AG09309 (cell line): ENCODE results near the gene PCMT1.

ENCODE experiments used
- DNase-seq: peaks from one replicate; pipeline ENCODE4 v3.0.0-alpha.2; 2010; ENCODE audit warnings: low read depth
- H3K4me3 ChIP-seq: 2 replicates; pipeline ENCODE4 v1.5.1; 2011; ENCODE audit warnings: mild to moderate bottlenecking, low read depth, low read length, moderate library complexity; ENCODE audit not compliant: control insufficient read depth
- CTCF ChIP-seq: IDR thresholded peaks from 2 replicates; pipeline ENCODE4 v1.5.1; 2011; ENCODE audit warnings: mild to moderate bottlenecking, low read depth, low read length, inconsistent platforms; ENCODE audit not compliant: insufficient read depth, control insufficient read depth; ENCODE audit errors: missing control alignments

The PCMT1 gene

GRCh38 chr6:149813351-149813750 lies 63.8 kb downstream of the PCMT1 start:
- TF ChIP-seq CTCF = no peak
- DNase-seq = no peak
- H3K4me3 ChIP-seq = no peak overlapping the region

- no peak for DNase-seq
- H3K4me3 ChIP-seq = no peak overlapping the region
- no peak for TF ChIP-seq CTCF
These were observed 66.2 kb downstream of the PCMT1 start for GRCh38 chr6:149815788-149816187.

GRCh38 chr6:149820506-149820905 lies 71.0 kb downstream of the PCMT1 start:
- DNase-seq = no peak
- H3K4me3 ChIP-seq = no peak overlapping the region
- no peak for TF ChIP-seq CTCF

- no peak for DNase-seq
- TF ChIP-seq CTCF = no peak
- no peak overlapping the region for H3K4me3 ChIP-seq
These were observed 72.0 kb downstream of the PCMT1 start for GRCh38 chr6:149821492-149821891.

GRCh38 chr6:149823013-149823412 lies 73.5 kb downstream of the PCMT1 start:
- no peak for TF ChIP-seq CTCF
- no peak overlapping the region for H3K4me3 ChIP-seq
- DNase-seq = no peak

- no peak for DNase-seq
These were observed 75.8 kb downstream of the PCMT1 start for GRCh38 chr6:149825292-149825691.

More at GRCh38 chr6:149825292-149825691, 75.8 kb downstream of the PCMT1 start:
- H3K4me3 ChIP-seq = no peak overlapping the region
- no peak for TF ChIP-seq CTCF
